GM12864 (cell line): ENCODE results near the gene SIPA1L3.

ENCODE experiments used
- DNase-seq: peaks from one replicate; pipeline ENCODE4 v3.0.0-alpha.2; 2011; ENCODE audit warnings: low read depth
- H3K4me3 ChIP-seq: 2 replicates; pipeline ENCODE4 v1.5.1; 2011; ENCODE audit warnings: mild to moderate bottlenecking, low read depth, low read length, control low read depth
- TF ChIP-seq, protein P1 (sequence below): IDR thresholded peaks from 2 replicates; pipeline ENCODE4 v1.5.1; 2011; ENCODE audit warnings: low read depth, mild to moderate bottlenecking, moderate library complexity, low read length, control low read depth, inconsistent platforms; ENCODE audit errors: missing control alignments

The SIPA1L3 gene

DNA sequence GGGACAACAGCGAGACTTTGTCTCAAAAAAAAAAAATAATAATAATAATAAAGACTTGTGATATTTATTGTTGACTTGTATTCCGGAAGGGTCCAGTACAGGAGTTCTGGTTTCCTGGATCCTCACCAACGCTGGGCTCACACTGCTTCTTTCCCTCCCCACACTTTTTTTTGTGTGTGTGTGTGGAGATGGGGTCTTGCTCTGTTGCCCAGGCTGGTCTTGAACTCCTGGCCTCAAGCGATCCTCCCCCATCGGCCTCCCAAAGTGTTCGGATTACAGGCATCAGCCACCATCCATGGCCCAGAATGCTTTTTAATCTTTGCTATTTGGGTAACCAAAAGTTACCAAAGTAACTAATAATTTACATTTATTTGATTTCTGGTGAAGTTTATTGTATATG lies 39.1 kb downstream of the SIPA1L3 start:
- TF ChIP-seq, protein P1, sequence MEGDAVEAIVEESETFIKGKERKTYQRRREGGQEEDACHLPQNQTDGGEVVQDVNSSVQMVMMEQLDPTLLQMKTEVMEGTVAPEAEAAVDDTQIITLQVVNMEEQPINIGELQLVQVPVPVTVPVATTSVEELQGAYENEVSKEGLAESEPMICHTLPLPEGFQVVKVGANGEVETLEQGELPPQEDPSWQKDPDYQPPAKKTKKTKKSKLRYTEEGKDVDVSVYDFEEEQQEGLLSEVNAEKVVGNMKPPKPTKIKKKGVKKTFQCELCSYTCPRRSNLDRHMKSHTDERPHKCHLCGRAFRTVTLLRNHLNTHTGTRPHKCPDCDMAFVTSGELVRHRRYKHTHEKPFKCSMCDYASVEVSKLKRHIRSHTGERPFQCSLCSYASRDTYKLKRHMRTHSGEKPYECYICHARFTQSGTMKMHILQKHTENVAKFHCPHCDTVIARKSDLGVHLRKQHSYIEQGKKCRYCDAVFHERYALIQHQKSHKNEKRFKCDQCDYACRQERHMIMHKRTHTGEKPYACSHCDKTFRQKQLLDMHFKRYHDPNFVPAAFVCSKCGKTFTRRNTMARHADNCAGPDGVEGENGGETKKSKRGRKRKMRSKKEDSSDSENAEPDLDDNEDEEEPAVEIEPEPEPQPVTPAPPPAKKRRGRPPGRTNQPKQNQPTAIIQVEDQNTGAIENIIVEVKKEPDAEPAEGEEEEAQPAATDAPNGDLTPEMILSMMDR = no peak
- DNase-seq = no peak
- H3K4me3 ChIP-seq = no peak overlapping the region

- TF ChIP-seq, protein P1 = no peak
- H3K4me3 ChIP-seq = no peak overlapping the region
- DNase-seq = no peak
Measured at GRCh38 chr19:37947778-37948177, 40.8 kb downstream of the SIPA1L3 start.

DNA sequence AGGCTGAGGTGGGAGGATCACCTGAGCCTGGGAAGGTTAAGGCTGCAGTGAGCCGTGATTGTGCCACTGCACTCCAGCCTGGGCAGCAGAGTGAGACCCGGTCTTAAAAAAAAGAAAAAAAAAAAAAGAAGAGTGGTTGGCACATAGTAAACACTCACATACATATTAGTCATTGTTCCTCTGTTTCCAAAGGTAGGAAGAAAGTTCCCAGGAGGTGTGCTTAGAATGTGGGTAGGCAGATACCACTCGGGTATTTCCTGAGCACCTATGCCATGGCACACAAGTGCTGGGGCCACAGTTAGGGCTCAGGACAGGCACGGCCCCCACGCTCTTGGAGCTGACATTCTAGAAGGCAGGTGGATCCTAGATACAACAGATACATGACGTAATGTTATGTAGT lies 41.4 kb downstream of the SIPA1L3 start:
- no peak for DNase-seq
- TF ChIP-seq, protein P1 = no peak
- no peak overlapping the region for H3K4me3 ChIP-seq

DNA sequence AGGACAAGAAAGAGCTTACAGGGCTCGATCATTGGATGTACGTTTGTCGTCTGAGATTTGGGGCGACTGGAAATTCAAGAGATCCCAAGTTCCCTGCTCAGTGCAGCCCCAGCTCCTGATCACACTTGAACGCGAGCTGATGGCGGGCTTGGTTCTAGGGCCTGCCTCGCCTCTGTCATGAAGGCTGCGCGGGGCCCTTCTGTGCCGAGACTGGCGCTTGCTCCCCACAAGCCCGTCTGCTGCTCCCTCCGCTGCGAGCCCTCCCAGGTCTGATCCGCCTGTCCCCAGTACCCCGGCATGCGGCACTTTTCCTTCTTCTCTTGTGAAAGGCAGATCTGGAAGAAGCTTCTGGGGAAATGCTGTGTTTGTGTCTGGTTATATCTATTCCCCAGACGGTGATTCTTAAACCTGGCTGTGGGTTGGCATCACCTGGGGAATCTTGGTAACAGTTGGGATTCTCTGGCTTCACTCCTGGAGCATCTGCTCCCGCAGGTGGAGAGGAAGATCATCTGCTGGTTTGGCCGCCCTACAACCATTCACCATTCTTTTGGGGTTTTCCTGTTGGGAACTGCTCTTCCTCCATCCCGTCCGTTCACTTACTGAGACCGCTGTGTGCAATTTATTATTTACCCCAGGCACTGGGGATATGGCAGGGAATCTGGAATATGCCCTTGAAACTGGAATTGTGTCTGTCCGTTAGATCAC lies 43.6 kb downstream of the SIPA1L3 start:
- no peak overlapping the region for H3K4me3 ChIP-seq
- TF ChIP-seq, protein P1 = no peak
- DNase-seq = no peak

DNA sequence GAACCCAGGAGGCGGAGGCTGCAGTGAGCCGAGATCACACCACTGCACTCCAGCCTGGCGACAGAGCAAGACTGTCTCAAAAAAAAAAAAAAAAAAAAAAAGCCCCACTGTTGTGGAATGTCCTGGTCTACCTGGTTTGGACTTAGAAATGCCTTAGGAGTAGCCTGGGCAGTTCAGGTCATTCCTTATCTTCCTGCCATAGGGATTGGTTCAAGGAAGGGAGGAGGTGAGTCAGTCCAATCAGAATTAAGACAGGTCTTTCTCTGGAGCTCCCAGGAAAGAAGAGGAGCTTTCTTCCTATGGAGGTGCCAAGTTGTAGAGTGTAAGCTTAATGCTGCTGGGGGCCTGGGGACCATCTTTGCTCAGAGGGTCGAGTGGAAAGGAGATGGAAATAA lies 44.8 kb downstream of the SIPA1L3 start:
- no peak for DNase-seq
- no peak overlapping the region for H3K4me3 ChIP-seq
- TF ChIP-seq, protein P1 = no peak

DNA sequence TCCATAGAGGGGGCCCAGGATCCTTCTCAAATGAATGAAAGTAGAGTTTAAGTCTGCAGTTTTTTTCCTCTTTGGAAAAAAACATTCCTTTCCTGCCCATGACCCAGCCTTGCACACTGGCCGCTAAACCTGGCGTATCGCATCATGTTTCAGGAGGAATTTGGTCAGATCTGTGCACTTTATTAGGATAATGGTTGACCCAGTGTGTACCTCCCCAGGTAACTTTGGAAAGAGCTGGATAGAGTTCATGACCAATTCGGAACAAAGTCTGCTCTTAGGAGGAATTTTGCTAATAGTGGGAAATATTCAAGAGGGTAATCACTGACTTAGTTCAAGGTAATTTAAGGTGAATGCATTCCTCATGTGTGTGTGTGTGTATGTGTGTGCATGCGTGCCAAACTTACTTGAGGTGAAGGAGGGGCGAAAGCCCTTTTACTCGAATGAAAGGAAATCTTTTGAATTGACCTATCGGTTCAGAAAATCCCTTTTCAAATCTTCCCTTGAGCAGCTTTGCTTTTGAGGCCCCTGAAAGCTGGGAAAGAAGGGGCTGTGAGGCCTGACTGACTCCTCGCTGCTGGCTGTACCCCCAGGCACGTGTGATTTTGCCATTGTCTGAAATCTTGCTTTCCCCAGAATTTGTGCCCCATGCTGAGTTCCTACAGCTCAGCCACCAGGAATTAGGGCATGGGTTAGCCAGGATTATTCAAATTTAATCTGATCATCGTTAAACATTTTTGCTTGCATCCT lies 46.3 kb downstream of the SIPA1L3 start:
- no peak overlapping the region for H3K4me3 ChIP-seq
- TF ChIP-seq, protein P1 = no peak
- no peak for DNase-seq

GRCh38 chr19:37953918-37954303 lies 46.9 kb downstream of the SIPA1L3 start:
- DNase-seq = no peak
- TF ChIP-seq, protein P1 = no peak
- H3K4me3 ChIP-seq = no peak overlapping the region
